Breast epithelium (tissue), 4 donors: ENCODE measurements around the gene ZNF646. TPM values are rescaled to one million over a fixed set of nuclear protein-coding genes. Genes with fewer than 3 reads are reported as not detected.

Experiments
- DNase-seq, 2 donors: peaks; one replicate each; pipeline ENCODE4 v3.0.0-alpha.2; 2019; ENCODE audit warnings: low spot score in 2 of 2
- H3K27ac ChIP-seq, 2 donors: fragments of 200-600 bp; sonication (generic) in 1 of 2; one replicate each; pipeline ENCODE4 v1.5.1; 2016 to 2019; ENCODE audit warnings: mild to moderate bottlenecking in 1 of 2
- H3K27me3 ChIP-seq, 2 donors: fragments of 200-600 bp; sonication (generic) in 1 of 2; one replicate each; pipeline versions ENCODE4 v1.5.1 to v1.6.0; 2017 to 2019; ENCODE audit warnings: control low read depth in 1 of 2, mild to moderate bottlenecking in 1 of 2
- H3K36me3 ChIP-seq: fragments of 200-600 bp; one replicate; pipeline ENCODE4 v1.5.1; 2019
- H3K4me1 ChIP-seq, 2 donors: fragments of 200-600 bp; sonication (generic); one replicate each; pipeline ENCODE4 v1.5.1; 2016 to 2019; ENCODE audit warnings: control low read depth in 1 of 2
- H3K4me3 ChIP-seq, 3 donors: fragments of 200-600 bp; sonication (generic); 1 replicate in 2 of 3; 2 replicates in 1 of 3; pipeline ENCODE4 v1.5.1; 2016 to 2019; ENCODE audit warnings: mild to moderate bottlenecking in 3 of 3, moderate library complexity in 2 of 3
- H3K9me3 ChIP-seq, 2 donors: fragments of 200-600 bp; sonication (generic) in 1 of 2; one replicate each; pipeline ENCODE4 v1.5.1; 2016 to 2019; ENCODE audit warnings: control low read depth in 1 of 2
- CTCF ChIP-seq, 3 donors: fragments of 450-650 bp; IDR thresholded peaks; one replicate each; pipeline ENCODE4 v1.5.1; 2016 to 2017; ENCODE audit warnings: antibody characterized with exemption in 3 of 3, mild to moderate bottlenecking in 3 of 3, moderate library complexity in 3 of 3
- POLR2A ChIP-seq: fragments of 450-650 bp; IDR thresholded peaks from one replicate; pipeline ENCODE4 v1.6.1; 2016; ENCODE audit warnings: antibody characterized with exemption, mild to moderate bottlenecking, moderate library complexity
- POLR2AphosphoS5 ChIP-seq, 3 donors: sonication (generic); formaldehyde crosslinking; IDR thresholded peaks; one replicate each; pipeline ENCODE4 v1.6.1; 2017; ENCODE audit warnings: antibody characterized with exemption in 3 of 3
- intact Hi-C: fragments of 100-400 bp; cut with DNase I; formaldehyde crosslinking; loops from one replicate; pipeline ENCODE4 v1.15.1; 2023; ENCODE audit warnings: low total_unique reads
- total RNA-seq, 3 donors: library from RNA; depleted of rRNA; stranded (reverse); fragments of >200 nt; gene quantifications; one replicate each; pipeline ENCODE4 v1.1.0, GENCODE V29; 2016

The ZNF646 gene
- total RNA-seq, 3 donors from 2014 or later, result 12.5 to 17.3 (median 13.1) TPM

- Histone ChIP-seq H3K27ac (peak overlapping the region; percentile 87 to 91), H3K27me3 (no peaks in the 10 kb centered on the region), H3K4me1 (no peaks in the 10 kb centered on the region), H3K36me3 (peaks cover 4% of the 10 kb centered on the region), H3K4me3 (peak overlapping the region; percentile 84 to 99 (median 99)), H3K9me3 (no peaks in the 10 kb centered on the region)
- DNase-seq, result no peak
- no peak for TF ChIP-seq POLR2A
- no peak for TF ChIP-seq CTCF (IDR thresholded peaks at IDR 0.05)
- no peak for TF ChIP-seq POLR2AphosphoS5 (IDR thresholded peaks at IDR 0.05)
- intact Hi-C loops, result no loop called here
These were observed 34.8 kb downstream of the ZNF646 start for GRCh38 chr16:31108794-31109558.

- Histone ChIP-seq H3K27me3 (no peaks in the 10 kb centered on the region), H3K4me3 (peak overlapping the region in 2 of 3 donors; percentile 84 to 99), H3K9me3 (no peaks in the 10 kb centered on the region), H3K36me3 (peaks cover 4% of the 10 kb centered on the region), H3K4me1 (no peaks in the 10 kb centered on the region), H3K27ac (peak overlapping the region in 1 of 2 donors; percentile 87)
- DNase-seq, result no peak
- intact Hi-C loops, result no loop called here
- TF ChIP-seq CTCF (IDR thresholded peaks at IDR 0.05) (no peak), POLR2AphosphoS5 (IDR thresholded peaks at IDR 0.05) (no peak), POLR2A (no peak)
These were observed 35.4 kb downstream of the ZNF646 start for GRCh38 chr16:31109622-31110021.

GRCh38 chr16:31110106-31111034, 36.1 kb downstream of the ZNF646 start:
- H3K27me3 ChIP-seq, result no peaks in the 10 kb centered on the region
- H3K4me1 ChIP-seq, result no peaks in the 10 kb centered on the region
- no peak overlapping the region for H3K4me3 ChIP-seq
- no peak for DNase-seq
- TF ChIP-seq POLR2AphosphoS5 (IDR thresholded peaks at IDR 0.05) (no peak), POLR2A (no peak), CTCF (IDR thresholded peaks at IDR 0.05) (no peak)
- H3K27ac ChIP-seq, result peak overlapping the region in 1 of 2 donors; percentile 87
- intact Hi-C loops, result no loop called here
- no peaks in the 10 kb centered on the region for H3K9me3 ChIP-seq
- peaks cover 4% of the 10 kb centered on the region for H3K36me3 ChIP-seq

GRCh38 chr16:31111881-31112466, 37.8 kb downstream of the ZNF646 start:
- intact Hi-C loops, result no loop called here

More at GRCh38 chr16:31111881-31112466, 37.8 kb downstream of the ZNF646 start:
- Histone ChIP-seq H3K4me3 (no peak overlapping the region), H3K27ac (peak overlapping the region in 1 of 2 donors; percentile 72), H3K4me1 (no peaks in the 10 kb centered on the region), H3K9me3 (no peaks in the 10 kb centered on the region), H3K36me3 (peaks cover 4% of the 10 kb centered on the region), H3K27me3 (no peaks in the 10 kb centered on the region)
- no peak for TF ChIP-seq POLR2A
- no peak for TF ChIP-seq POLR2AphosphoS5 (IDR thresholded peaks at IDR 0.05)
- no peak for TF ChIP-seq CTCF (IDR thresholded peaks at IDR 0.05)
- no peak for DNase-seq
